GM19455 (cell line): ENCODE results near the gene TOLLIP.
"Not testable (repeated sequence)": the region's sequence is repeated elsewhere in the genome, so short reads cannot be mapped to it uniquely, and the experiment has no call there.

Experiments
- ATAC-seq: cut with Tn5 transposase; IDR thresholded peaks from one replicate; pipeline ENCODE4 v1.9.1; 2021; ENCODE audit not compliant: unreplicated experiment

The TOLLIP gene

DNA sequence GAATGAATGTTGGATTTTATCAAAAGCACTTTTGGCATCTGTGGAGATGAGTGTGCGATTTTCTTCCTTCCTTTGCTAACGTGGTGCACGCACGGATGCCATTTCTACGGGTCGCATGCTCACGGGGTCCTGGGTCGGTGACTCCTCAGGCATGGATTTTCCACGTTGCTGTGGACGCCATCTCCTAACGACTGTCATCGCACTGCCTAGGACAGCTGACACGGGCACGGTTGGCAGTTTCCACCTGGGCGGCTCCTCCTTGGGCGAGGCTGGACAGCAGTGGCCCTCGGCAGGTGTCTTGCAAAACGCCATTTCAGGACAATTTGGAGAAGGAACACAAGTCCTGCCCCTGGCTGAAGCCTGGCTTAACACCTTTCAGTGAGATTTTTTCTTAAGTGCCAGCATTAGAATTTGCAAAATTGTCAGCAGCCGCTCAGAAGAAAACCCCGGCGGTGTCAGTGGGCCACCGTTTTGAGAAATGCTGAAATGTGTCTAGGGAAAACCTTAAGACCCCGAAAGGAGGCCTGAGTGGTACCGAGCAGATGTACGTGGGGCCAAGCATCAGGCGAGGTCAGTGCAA is 34.7 kb upstream of the TOLLIP start:
- no peak for ATAC-seq

DNA sequence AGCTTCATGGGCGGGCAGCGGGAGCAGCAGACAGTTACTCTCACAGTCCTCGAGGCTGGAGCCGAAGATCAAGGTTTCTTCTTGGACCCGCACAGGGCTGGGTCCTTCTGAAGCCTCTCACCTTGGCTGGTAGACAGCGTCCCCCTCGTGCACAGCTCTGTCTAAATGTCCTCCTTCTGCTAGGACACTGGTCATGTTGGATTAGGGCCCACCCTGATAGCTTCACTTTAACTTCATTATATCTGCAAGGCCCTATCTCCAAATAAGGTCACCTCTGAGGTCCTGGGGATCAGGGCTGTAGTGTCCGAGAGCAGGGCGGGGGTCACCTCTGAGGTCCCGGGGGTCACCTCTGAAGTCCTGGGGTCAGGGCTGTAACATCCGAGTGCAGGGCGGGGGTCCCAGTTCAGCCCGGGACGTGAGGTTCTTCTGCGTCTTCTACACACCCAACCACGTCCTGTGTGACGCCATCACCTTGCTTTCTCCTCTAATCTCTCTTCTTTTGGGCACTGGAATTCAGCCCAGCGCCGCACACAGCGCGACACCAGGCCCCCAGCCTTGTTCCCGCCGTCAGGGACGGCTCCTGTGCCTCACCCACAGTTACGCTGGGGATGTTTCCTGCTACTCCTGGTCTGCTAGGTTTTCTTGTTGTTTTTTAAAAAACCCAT is 34.1 kb upstream of the TOLLIP start:
- no peak for ATAC-seq

DNA sequence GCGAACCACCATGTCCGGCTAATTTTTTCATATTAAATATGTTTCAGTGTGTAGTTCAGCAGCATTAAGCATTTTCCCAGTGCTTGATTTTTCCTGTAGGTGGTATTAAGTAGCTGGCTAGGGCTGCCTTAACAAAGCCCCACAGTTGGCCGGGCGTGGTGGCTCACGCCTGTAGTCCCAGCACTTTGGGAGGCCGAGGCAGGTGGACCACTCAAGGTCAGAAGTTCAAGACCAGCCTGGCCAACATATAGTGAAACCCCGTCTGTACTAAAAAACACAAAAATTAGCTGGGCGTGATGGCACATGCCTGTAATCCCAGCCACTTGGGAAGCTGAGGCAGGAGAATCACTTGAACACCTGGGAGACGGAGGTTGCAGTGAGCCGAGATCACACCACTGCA is 33.5 kb upstream of the TOLLIP start:
- ATAC-seq, result no peak

DNA sequence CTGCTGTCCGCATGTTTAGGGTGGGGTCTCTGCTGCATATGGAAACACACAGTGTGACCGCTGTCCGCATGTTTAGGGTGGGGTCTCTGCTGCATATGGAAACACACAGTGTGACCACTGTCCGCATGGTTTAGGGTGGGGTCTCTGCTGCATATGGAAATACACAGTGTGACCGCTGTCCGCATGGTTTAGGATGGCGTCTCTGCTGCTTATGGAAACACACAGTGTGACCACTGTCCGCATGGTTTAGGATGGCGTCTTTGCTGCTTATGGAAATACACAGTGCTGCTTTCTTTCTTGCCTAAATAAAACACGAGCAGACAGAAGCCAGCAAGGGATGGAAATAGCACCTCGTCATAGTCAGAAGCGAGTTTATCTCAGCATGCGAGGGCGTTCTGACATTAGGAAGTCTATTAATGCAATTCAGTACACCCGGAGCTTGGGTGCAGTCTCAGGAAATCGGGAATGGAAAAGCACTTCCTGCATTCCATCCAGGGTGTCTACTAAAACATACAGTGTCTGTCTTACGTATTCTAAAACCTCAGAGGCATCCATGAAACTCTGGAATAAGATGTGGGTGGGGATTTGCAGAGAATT is 32.6 kb upstream of the TOLLIP start:
- ATAC-seq, result no peak

DNA sequence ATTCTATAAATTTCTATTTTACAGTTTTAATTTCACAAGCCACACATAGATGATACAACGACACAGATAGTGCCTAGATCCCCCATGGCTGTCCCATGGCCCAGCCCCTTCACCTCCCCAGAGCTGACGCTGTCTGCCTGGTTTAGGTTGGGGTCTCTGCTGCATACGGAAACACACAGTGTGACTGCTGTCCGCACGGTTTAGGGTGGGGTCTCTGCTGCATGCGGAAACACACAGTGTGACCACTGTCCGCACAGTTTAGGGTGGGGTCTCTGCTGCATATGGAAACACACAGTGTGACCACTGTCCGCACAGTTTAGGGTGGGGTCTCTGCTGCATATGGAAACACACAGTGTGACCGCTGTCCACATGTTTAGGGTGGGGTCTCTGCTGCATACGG is 31.8 kb upstream of the TOLLIP start:
- not testable (repeated sequence) for ATAC-seq

DNA sequence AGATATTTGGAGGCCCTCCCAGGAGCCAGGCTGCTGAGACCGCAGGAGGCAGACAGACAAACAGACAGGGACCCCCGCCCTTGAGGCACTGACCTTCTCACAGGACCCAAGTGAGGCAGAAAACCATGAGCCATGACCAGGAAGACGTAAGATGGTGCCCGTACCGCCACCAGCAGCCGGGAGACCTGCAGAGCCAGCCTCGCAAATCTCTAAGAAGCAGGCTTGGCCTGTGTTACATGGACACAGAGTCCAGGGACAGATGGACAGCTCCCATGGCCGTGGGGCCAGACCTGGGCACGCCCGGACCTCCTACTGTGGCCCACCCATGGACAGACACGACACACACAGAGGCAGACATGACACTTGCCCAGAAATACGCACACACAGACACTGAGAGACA is 30.7 kb upstream of the TOLLIP start:
- no peak for ATAC-seq

DNA sequence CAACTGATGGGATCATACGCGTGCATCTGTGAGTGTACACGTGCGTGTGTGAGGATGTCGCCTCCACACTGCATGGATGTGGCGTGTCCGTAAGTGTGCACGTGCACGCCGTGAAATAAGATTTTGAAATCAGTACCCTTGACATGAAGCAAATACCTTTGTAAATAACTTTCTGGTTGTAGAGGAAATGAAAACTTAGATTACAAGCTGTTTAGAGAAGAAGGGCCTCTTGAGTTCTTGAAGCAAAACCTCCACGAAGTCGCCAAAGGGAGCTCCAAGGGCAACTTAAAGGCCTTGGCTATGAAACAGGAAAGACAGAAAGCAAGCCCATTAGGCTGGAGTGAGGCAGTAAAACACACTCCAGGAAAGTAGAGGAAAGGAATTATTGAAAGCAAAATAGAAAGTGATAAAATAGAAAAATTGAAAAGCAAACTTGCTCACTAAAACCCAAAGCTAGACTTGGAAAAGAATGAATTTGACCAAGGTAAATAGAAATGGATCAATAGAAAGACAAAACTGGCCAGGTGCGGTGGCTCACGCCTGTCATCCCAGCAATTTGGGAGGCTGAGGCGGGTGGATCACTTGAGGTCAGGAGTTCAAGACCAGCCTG is 29.7 kb upstream of the TOLLIP start:
- ATAC-seq, result no peak

DNA sequence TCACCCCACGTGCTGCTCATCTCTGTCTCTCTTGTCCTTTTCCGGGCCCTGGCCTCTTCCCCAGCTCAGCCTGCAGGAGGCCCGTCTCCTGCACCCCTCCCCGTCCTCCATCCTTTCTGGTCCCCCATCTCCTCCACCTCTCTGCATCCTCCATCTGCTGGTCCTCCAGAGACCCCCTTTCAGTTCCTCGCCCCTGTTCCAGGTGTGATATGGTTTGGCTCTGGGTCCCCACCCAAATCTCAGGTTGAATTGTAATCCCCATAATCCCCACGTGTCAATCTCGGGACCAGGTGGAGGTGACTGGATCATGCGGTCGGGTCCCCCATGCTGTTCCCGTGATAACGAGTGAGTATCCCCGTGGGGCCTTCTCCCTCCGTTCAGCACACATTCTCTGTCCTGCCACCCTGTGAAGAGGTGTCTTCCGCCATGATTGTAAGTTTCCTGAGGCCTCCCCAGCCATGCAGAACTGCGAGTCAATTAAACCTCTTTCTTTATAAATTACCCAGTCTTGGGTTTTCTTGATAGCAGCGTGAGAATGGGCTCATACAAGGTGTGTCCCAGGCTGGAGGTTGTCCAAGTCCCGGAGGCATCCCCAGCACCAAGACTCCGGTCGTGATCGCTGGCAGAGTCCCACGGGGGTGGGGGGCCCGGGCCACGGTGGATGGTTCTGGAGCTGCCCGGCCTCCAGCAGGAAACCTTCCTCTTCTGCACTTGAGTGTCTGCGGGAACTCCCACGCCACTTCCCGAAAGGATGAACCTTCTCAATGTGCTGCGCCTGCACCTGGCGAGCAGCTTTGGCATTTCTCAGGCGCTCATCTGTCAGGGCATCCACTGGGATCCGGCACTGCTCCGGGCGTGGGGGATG is 29.0 kb upstream of the TOLLIP start:
- ATAC-seq, result no peak

DNA sequence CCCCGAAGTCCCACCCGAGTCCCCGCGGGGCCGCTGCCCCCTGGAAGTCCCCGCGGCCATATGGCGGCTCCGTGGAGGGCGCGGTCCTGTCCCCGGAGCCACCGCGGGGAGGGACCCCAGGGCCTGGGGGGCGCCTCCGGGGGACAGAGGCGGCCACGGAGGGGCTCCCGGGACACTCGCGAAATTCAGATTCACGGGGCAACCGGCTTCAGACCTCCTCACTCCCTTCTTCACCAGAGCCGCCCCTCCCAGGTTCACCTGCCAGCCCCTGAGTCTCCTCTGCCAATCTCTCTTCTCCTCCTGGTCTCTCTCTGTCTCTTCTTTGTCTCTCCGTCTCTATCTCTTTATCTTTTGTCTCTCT is 28.2 kb upstream of the TOLLIP start:
- no peak for ATAC-seq

DNA sequence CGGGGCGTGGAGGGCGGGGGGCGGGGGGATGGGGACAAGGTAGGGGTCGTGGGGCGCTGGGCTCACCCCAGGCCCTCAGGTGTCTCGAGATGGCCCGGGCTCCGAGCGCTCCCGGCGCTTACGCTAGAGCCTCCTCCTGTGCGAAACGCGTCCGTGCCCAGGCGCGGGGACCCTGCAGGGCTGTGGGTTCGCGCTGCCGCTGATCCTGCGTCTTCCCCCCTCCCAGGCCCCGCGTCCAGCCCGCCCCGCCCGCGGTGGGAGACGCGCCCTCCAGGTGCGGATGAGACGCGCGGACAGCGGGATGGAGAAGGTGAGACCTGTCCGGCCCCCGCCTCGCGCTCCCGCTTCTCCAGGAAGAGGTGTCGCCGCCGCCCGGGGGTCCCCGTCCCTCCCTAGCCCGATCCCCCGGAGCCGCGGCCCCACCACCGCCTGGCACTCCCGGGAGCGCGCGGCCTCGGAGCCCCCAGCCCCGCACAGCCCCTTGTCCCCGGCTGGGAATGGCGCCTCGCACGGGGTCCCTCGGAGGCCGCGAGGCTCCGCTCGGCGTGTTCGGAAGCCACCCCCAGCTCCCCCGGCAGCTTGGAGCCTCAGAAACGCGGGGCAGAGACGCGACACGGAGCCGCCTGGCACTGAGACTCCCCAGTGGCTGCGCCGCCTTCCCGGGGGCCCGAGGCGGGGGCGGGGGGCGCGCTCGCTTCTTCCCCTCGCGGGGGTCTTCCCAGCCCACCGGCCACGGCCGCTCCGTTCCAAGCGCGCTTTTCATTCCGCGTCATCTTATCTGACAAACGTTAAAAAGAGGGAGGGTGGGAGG is 27.6 kb upstream of the TOLLIP start:
- no peak for ATAC-seq

DNA sequence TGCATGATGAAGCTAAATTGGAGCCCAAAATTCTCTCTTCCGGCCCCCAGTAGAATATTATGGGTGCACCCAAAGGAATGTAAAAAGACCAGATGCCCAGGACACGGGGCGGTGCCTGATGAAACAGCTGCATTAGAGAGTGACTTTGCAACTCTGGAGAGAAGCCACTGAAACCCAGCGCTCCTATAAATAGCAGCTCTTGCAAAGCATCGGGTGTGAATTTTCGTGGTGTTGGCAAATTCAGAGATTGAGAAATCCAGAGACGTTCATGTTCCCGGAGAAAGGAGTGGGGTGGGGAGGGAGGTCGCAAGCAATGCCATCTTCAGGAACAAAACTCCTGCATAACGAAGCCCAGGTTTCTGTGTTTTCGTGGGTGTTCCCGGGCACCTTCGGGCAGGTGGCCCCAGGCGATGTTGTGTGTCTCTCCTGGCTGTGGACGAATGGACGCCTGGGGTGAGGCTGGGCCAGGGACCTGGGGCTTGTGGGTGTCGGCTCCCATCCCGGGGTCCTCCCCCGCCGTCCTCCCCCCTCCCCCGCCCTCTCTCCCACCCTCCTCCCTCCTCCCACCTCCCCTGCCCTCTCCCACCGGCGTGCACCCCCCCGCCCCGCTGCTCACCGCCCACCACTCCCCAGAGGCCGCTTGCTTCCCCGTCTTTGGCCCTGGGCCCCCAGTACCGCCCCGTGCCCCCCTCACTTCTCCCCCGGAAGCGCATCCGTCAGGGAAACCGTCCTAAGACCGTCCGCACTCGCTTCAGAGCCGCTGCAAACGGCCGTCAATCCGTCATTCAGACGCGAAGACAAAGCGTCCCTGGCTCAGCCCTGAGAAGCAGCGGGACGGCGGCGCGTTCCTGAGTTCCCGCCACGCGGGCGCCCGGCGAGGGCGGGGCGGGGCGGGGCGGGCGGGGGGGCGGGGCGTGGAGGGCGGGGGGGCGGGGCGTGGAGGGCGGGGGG is 26.7 kb upstream of the TOLLIP start:
- no peak for ATAC-seq

DNA sequence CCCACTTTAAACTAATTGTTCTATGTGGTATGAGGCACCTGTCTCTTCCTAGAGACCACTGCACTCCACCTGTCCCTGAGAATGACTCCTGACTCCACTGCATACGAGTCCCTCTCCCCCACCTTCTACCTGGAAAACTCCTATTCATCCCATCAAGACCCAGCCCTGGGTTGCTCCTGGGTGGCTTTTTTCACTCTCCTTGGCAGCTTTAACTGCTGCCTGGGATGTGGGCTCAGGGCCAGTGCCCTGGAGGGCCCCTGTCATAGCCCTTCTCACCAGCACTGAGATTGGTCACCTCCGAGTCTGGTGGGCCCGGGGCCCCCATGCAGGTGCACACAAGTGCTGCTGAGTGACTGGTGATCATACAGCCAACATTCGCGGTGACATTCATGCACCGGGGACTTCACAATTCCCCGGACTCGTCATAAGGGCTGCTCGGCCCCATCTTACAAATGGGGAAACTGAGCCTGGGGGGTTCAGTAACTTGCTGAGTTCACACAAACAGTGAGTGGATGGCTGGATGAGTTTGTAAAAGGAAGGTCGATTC is 25.9 kb upstream of the TOLLIP start:
- ATAC-seq, result no peak

DNA sequence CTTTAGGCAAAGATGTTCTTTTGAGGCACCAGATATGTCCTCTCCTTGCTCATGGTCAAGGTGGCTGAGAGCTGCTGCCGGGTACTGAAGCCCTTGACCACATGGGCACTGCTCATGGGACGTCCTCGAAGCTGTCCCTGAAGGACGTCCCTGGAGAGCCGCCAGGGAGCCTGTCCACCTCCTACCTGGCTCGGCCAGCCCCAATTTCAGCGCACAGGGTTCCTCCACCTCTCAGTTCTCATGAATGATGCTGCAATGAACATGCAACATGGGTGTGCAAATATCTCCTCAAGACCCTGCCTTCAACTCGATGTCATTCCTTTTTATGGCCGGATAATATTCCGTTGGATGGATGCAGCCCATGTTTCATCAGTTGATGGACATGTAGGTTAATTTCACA is 24.4 kb upstream of the TOLLIP start:
- no peak for ATAC-seq

DNA sequence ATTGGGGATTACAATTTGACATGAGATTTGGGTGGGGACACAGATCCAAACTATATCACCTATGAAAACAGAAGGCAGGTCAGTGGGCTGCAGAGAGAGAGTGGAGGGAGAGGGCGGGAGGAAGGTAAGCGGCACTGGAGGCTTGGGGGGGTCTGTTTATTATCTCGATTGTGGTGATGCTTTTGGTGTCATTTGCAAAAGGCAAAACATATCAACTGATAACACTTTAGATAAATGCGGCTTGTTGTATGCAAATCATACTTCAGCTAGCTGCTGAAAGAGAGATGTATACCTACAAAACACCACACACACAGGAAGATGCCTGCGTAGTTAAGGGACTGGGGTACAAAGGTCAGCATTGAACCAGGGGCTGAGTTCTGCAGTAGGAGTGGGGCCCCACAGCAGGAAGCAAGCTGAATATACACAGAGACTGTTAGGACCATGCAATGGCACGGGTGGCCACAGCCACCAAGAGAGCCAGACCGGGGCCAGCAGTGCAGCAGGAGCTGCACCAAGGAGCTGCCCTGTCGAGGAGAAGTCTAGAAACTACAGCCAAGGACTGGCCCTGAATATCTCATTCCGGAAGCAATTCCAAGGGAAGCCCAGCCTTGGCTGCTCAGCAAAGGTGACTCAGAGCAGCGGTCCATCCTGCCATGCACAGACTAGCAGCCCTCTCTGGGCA is 23.8 kb upstream of the TOLLIP start:
- ATAC-seq, result no peak

DNA sequence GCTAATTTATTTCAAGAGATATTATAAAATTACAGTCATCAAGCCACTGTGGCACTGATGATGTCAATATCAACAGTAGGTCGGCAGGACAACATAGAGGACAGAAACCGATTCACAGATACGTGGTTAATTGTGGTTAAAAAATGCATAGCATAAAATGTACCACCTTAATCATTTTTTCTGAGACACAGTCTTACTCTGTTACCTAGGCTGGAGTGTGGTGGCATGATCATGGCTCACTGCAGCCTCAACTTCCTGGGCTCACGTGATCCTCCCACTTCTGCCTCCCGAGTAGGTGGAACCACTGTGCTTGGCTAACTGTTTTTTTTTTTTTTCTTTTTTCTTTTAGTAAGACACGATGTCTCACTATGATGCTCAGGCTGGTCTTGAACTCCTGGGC is 21.0 kb upstream of the TOLLIP start:
- ATAC-seq, result no peak

DNA sequence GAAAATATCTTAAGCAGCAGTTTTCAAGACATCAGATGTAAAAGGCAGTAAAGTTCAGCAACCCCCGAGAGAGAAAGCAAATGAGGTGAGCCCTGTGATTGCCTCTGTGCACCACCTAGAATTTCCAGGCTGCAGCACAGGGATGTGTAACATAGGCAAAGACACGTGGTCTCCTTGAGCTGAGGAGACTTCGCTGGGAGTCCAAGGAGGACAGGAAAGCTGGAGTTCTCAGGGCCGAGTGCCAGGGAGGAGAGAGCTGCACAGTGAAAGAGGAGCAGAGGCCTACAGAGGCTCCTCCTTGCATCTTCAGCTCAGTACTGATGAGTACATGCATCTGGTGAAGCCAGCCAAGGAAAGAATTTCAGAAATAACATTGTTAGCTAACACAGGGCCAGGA is 17.6 kb upstream of the TOLLIP start:
- no peak for ATAC-seq

DNA sequence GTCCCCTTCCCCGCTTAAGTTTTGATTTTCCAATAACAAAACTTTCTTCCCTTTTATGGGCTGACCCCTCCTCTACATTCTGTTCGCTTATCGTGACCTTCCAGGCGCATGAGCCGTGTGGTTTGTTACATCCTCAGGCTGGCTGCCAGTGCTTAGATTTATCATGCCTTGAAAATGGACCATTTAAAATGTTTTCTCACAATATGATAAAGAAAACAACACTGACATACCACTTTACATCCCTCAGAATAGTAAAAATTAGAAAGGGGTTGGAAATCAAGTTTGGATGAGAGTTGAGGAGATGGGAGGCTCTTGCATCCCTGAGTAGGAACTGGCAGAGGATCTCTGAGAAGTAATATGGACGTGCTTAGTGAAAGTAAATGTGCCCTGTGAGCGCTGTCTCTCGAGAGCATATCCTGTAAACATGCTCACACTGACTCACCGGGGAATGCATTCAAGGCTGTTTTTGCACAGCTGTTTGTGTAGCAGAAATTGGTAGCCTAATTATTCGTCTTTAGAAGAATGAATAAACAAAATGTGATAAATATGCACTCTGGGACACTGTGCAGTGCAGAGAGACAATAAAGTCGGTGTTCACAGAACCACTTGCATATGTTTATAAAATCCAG is 17.1 kb upstream of the TOLLIP start:
- no peak for ATAC-seq

DNA sequence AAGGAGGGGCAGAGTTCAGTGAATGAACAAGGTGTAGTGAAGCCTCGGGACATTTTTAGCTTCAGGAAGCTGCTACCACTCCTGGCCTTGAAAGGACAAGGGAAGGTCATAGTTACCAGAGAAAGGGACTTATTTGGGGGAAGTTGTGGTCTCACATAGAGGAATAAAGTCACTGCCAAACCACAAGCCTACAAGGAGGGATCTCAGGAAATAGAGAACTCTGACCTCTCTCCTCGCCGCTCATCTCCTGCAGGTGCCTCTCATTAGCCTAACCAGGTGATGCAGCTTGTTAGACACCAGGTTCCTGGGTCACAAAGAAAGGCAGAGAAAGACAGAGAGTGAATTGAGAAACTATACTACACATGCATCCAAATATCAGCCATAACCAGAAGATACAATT is 14.3 kb upstream of the TOLLIP start:
- ATAC-seq, result no peak
